Esophagus muscularis mucosa (tissue), 4 donors: ENCODE data around the gene DSC1. TPM values are rescaled to one million over a fixed set of nuclear protein-coding genes. Genes with fewer than 3 reads are reported as not detected.

Source experiments
- DNase-seq: peaks from one replicate; pipeline ENCODE4 v3.0.0-alpha.2; 2017; ENCODE audit errors: extremely low spot score
- H3K27ac ChIP-seq, 4 donors: fragments of 200-600 bp; sonication (generic); replicated peaks in 1 of 4; 1 replicate in 3 of 4; 2 replicates in 1 of 4; pipeline ENCODE4 v1.5.1; 2016 to 2019; ENCODE audit warnings: mild to moderate bottlenecking in 1 of 4
- H3K27me3 ChIP-seq, 4 donors: fragments of 200-600 bp; sonication (generic); one replicate each; pipeline versions ENCODE4 v1.5.1 to v1.6.0; 2016 to 2019
- H3K36me3 ChIP-seq, 4 donors: fragments of 200-600 bp; sonication (generic); one replicate each; pipeline ENCODE4 v1.5.1; 2016 to 2019
- H3K4me1 ChIP-seq, 4 donors: fragments of 200-600 bp; sonication (generic); one replicate each; pipeline ENCODE4 v1.5.1; 2016 to 2019
- H3K4me3 ChIP-seq, 4 donors: fragments of 200-600 bp; sonication (generic); 1 replicate in 2 of 4; 2 replicates in 2 of 4; pipeline ENCODE4 v1.5.1; 2016 to 2019; ENCODE audit warnings: mild to moderate bottlenecking in 4 of 4, moderate library complexity in 1 of 4
- H3K9me3 ChIP-seq, 4 donors: fragments of 200-600 bp; sonication (generic); 1 replicate in 3 of 4; 2 replicates in 1 of 4; pipeline ENCODE4 v1.5.1; 2016 to 2019
- EP300 ChIP-seq: sonication (generic); formaldehyde crosslinking; IDR thresholded peaks from one replicate; pipeline ENCODE4 v1.6.1; 2017; ENCODE audit warnings: antibody characterized with exemption
- POLR2A ChIP-seq: fragments of 450-650 bp; IDR thresholded peaks from one replicate; pipeline ENCODE4 v1.6.1; 2017; ENCODE audit warnings: antibody characterized with exemption, moderate library complexity, mild to moderate bottlenecking, low read depth
- POLR2AphosphoS5 ChIP-seq, 2 donors: sonication (generic); formaldehyde crosslinking; IDR thresholded peaks; one replicate each; pipeline ENCODE4 v1.6.1; 2017; ENCODE audit warnings: antibody characterized with exemption in 2 of 2
- WGBS: methylation state at CpG from one replicate; pipeline ENCODE4 v1.1.5; 2018; 5-methylcytosine and 5-hydroxymethylcytosine counted together
- intact Hi-C: fragments of 100-400 bp; cut with DNase I; formaldehyde crosslinking; loops from one replicate; pipeline ENCODE4 v1.15.1; 2023
- total RNA-seq, 4 donors: library from RNA; depleted of rRNA; stranded (reverse); fragments of >200 nt; gene quantifications; one replicate each; pipeline versions ENCODE4 v1.1.0 to v1.2.1, GENCODE V29; 2016
- TF ChIP-seq, protein P1 (sequence below), 3 experiments: fragments of 200-600 bp in 2 of 3; fragments of 450-650 bp in 1 of 3; sonication (generic) in 2 of 3; IDR thresholded peaks; one replicate each; pipeline ENCODE4 v1.5.1; 2017 to 2019; ENCODE audit warnings: antibody characterized with exemption in 3 of 3, mild to moderate bottlenecking in 2 of 3, moderate library complexity in 1 of 3

Gene DSC1
- total RNA-seq, 4 donors from 2014 or later, result not detected

DNA sequence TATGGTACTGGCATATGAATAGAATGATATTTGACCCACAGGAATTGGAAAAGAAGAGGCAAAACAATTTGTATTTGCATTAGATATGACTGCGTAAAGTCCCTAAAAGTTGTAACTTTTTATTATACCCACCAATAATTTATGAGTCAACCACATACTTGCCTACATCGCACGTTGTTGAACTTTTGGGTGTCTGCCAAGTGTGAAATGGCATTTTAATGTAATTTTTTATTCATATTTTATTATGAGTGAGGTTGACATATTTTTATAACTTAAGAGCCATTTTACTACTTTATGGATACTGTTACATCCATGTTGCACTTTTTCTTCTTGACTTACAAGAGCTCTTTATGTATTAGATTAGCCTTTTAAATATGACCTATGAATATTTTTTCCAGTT is 65.0 kb downstream of the DSC1 start:
- 45% methylated on average over 3 of the region's 3 CpGs for WGBS
- no peak overlapping the region for H3K4me3 ChIP-seq
- no peak for TF ChIP-seq POLR2A
- TF ChIP-seq, protein P1, sequence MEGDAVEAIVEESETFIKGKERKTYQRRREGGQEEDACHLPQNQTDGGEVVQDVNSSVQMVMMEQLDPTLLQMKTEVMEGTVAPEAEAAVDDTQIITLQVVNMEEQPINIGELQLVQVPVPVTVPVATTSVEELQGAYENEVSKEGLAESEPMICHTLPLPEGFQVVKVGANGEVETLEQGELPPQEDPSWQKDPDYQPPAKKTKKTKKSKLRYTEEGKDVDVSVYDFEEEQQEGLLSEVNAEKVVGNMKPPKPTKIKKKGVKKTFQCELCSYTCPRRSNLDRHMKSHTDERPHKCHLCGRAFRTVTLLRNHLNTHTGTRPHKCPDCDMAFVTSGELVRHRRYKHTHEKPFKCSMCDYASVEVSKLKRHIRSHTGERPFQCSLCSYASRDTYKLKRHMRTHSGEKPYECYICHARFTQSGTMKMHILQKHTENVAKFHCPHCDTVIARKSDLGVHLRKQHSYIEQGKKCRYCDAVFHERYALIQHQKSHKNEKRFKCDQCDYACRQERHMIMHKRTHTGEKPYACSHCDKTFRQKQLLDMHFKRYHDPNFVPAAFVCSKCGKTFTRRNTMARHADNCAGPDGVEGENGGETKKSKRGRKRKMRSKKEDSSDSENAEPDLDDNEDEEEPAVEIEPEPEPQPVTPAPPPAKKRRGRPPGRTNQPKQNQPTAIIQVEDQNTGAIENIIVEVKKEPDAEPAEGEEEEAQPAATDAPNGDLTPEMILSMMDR (IDR thresholded peaks at IDR 0.05), result no peak
- no peak for TF ChIP-seq EP300
- no peaks in the 10 kb centered on the region for H3K9me3 ChIP-seq
- no peak for DNase-seq
- no peak overlapping the region for H3K27ac ChIP-seq
- H3K27me3 ChIP-seq, result peaks cover 0 to 29% (median 0%) of the 10 kb centered on the region in 4 donors
- no peaks in the 10 kb centered on the region for H3K36me3 ChIP-seq
- H3K4me1 ChIP-seq, result peaks cover 0 to 16% (median 11%) of the 10 kb centered on the region in 4 donors
- intact Hi-C loops, result no loop called here

- no peak overlapping the region for H3K27ac ChIP-seq
- 68% methylated on average over 2 of the region's 2 CpGs for WGBS
- H3K4me3 ChIP-seq, result no peak overlapping the region
- no peaks in the 10 kb centered on the region for H3K9me3 ChIP-seq
- H3K36me3 ChIP-seq, result peaks cover 0 to 5% (median 0%) of the 10 kb centered on the region in 4 donors
- no peak for DNase-seq
- H3K4me1 ChIP-seq, result no peaks in the 10 kb centered on the region
- TF ChIP-seq POLR2A (no peak), EP300 (no peak)
- TF ChIP-seq, protein P1 (IDR thresholded peaks at IDR 0.05), result no peak
- H3K27me3 ChIP-seq, result no peaks in the 10 kb centered on the region
- intact Hi-C loops, result no loop called here
Observed at GRCh38 chr18:31093880-31094279, 68.8 kb downstream of the DSC1 start.

DNA sequence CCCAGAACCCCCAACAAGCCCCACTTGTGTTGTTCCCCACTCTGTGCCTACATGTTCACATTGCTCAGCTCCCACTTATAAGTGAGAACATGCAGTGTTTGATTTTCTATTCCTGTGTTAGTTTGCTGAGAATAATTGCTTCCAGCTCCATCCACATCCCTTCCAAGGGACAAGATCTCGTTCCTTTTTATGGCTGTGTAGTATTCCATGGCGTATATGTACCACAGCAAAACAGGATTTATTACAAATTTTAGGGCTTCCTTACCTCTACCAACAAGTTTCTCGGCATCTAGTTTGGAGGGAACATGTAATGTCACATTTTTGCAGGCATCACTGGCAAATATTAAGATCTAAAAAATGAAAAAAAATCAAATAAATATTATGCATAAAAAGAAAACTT is 69.4 kb downstream of the DSC1 start:
- Histone ChIP-seq H3K4me3 (no peak overlapping the region), H3K36me3 (peaks cover 0 to 5% (median 0%) of the 10 kb centered on the region in 4 donors), H3K9me3 (no peaks in the 10 kb centered on the region), H3K4me1 (no peaks in the 10 kb centered on the region), H3K27ac (no peak overlapping the region), H3K27me3 (no peaks in the 10 kb centered on the region)
- intact Hi-C loops, result no loop called here
- no peak for TF ChIP-seq POLR2A
- TF ChIP-seq, protein P1 (IDR thresholded peaks at IDR 0.05), result no peak
- 92% methylated on average over 3 of the region's 3 CpGs for WGBS
- DNase-seq, result no peak

- intact Hi-C loops, result no loop called here
Observed at GRCh38 chr18:31091350-31091749, 71.3 kb downstream of the DSC1 start.

GRCh38 chr18:31088532-31088931 is 74.1 kb downstream of the DSC1 start:
- H3K27me3 ChIP-seq, result no peaks in the 10 kb centered on the region
- no peaks in the 10 kb centered on the region for H3K9me3 ChIP-seq
- 97% methylated on average over 3 of the region's 3 CpGs for WGBS
- H3K4me3 ChIP-seq, result no peak overlapping the region
- TF ChIP-seq EP300 (no peak), POLR2AphosphoS5 (IDR thresholded peaks at IDR 0.05) (no peak), POLR2A (no peak)
- TF ChIP-seq, protein P1 (IDR thresholded peaks at IDR 0.05), result no peak
- intact Hi-C loops, result no loop called here
- no peak for DNase-seq
- peaks cover 0 to 38% (median 0%) of the 10 kb centered on the region in 4 donors for H3K36me3 ChIP-seq
- no peaks in the 10 kb centered on the region for H3K4me1 ChIP-seq
- no peak overlapping the region for H3K27ac ChIP-seq

More at GRCh38 chr18:31091350-31091749, 71.3 kb downstream of the DSC1 start:
- Histone ChIP-seq H3K36me3 (peaks cover 0 to 21% (median 0%) of the 10 kb centered on the region in 4 donors), H3K27ac (no peak overlapping the region), H3K4me1 (no peaks in the 10 kb centered on the region), H3K27me3 (no peaks in the 10 kb centered on the region), H3K9me3 (no peaks in the 10 kb centered on the region), H3K4me3 (no peak overlapping the region)
- no peak for DNase-seq
- TF ChIP-seq EP300 (no peak), POLR2AphosphoS5 (IDR thresholded peaks at IDR 0.05) (no peak), POLR2A (no peak)
- TF ChIP-seq, protein P1 (IDR thresholded peaks at IDR 0.05), result no peak
- 83% methylated on average over 1 of the region's 1 CpG for WGBS
